Measurements from ENCODE around the gene MUC15.

DNA sequence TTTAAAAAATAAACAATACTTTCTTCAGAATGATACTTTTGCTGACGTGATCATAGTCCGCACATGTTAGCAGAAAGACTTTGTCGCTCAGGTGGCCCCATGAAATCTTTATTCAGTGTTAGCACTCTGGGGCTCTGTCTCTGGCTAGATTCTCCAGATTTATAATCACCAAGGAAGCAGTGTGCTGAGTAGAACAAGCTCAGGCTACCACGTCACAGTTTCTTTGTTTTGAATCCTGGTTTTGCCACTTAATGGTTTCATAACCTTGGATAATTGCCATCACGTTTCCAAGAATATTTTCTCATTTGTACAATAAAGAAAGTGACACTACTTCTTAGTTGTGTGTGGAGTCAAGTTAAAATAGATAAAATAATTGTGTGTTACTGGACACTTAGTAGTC, 3.9 kb upstream of the MUC15 start:
- TF ChIP-seq, protein P1, sequence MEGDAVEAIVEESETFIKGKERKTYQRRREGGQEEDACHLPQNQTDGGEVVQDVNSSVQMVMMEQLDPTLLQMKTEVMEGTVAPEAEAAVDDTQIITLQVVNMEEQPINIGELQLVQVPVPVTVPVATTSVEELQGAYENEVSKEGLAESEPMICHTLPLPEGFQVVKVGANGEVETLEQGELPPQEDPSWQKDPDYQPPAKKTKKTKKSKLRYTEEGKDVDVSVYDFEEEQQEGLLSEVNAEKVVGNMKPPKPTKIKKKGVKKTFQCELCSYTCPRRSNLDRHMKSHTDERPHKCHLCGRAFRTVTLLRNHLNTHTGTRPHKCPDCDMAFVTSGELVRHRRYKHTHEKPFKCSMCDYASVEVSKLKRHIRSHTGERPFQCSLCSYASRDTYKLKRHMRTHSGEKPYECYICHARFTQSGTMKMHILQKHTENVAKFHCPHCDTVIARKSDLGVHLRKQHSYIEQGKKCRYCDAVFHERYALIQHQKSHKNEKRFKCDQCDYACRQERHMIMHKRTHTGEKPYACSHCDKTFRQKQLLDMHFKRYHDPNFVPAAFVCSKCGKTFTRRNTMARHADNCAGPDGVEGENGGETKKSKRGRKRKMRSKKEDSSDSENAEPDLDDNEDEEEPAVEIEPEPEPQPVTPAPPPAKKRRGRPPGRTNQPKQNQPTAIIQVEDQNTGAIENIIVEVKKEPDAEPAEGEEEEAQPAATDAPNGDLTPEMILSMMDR (IDR thresholded peaks at IDR 0.05): no peak
- TF ChIP-seq EP300 (IDR thresholded peaks at IDR 0.05; ENCODE audit: borderline replicate concordance in 1 of 2, low read depth in 1 of 2, low read length in 1 of 2) (no peak), POLR2AphosphoS5 (IDR thresholded peaks at IDR 0.05; ENCODE audit: low read depth, low read length) (no peak), EZH2phosphoT487 (IDR thresholded peaks at IDR 0.05; ENCODE audit: borderline replicate concordance, low read depth) (no peak), TEAD4 (IDR thresholded peaks at IDR 0.05; ENCODE audit: borderline replicate concordance, insufficient read depth) (no peak), NFIC (IDR thresholded peaks at IDR 0.05; ENCODE audit: borderline replicate concordance) (no peak), YY1 (IDR thresholded peaks at IDR 0.05; ENCODE audit: low read depth) (no peak), RAD21 (IDR thresholded peaks at IDR 0.05; ENCODE audit: low read length) (no peak), GATA2 (CRISPR knock-in tag; IDR thresholded peaks at IDR 0.05) (no peak), FOSL2 (IDR thresholded peaks at IDR 0.05; ENCODE audit: borderline replicate concordance, low read depth) (no peak)
- TF ChIP-seq, protein P2, sequence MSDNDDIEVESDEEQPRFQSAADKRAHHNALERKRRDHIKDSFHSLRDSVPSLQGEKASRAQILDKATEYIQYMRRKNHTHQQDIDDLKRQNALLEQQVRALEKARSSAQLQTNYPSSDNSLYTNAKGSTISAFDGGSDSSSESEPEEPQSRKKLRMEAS (IDR thresholded peaks at IDR 0.05; ENCODE audit: low read depth): no peak

All from SK-N-SH (cell line).